Measurements from ENCODE around the gene MTMR3.

- TF ChIP-seq CTCF (IDR thresholded peaks at IDR 0.05) (no peak), POLR2A (IDR thresholded peaks at IDR 0.05) (no peak), EP300 (IDR thresholded peaks at IDR 0.05) (no peak)
Measured at GRCh38 chr22:30054067-30054763, 171.2 kb downstream of the MTMR3 start.
